Measurements from ENCODE around the gene FOCAD. TPM values are rescaled to one million over a fixed set of nuclear protein-coding genes. Genes with fewer than 3 reads are reported as not detected.
"Not testable (repeated sequence)": the region's sequence is repeated elsewhere in the genome, so short reads cannot be mapped to it uniquely, and the experiment has no call there.

Gene FOCAD
- total RNA-seq, 2 donors from 2014 or later = 29.4 to 29.6 TPM

DNA sequence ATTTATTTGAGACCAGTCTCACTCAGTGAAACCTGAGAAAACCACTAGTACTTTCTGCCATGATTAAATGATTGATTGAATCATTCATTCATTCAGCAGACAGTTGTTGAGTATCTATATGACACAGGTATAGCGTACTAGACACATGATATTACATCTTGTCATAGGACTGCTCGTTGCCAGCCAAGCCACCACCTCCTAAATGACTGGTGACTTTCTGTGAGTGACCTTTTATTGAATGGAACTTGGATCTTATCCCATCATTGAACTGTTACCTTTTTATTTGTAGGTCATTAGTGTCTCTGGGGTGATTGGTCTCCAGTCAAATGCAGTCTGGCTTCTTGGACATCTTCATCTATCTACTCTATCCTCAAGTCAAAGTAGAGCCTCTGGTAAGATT, 266.6 kb downstream of the FOCAD start:
- no peaks in the 10 kb centered on the region for H3K9me3 Mint-ChIP-seq
- H3K36me3 Mint-ChIP-seq (ENCODE audit: insufficient read depth in 2 of 2) = peaks cover 1 to 4% of the 10 kb centered on the region in 2 donors
- H3K4me1 Mint-ChIP-seq (ENCODE audit: low read depth) = no peaks in the 10 kb centered on the region
- H3K27me3 Mint-ChIP-seq (ENCODE audit: low read depth) = no peaks in the 10 kb centered on the region
- ATAC-seq (replicated peaks in 1 of 2) = no peak
- no peak overlapping the region for H3K27ac Mint-ChIP-seq
- no peak overlapping the region for H3K4me3 Mint-ChIP-seq
- DNase-seq = no peak

DNA sequence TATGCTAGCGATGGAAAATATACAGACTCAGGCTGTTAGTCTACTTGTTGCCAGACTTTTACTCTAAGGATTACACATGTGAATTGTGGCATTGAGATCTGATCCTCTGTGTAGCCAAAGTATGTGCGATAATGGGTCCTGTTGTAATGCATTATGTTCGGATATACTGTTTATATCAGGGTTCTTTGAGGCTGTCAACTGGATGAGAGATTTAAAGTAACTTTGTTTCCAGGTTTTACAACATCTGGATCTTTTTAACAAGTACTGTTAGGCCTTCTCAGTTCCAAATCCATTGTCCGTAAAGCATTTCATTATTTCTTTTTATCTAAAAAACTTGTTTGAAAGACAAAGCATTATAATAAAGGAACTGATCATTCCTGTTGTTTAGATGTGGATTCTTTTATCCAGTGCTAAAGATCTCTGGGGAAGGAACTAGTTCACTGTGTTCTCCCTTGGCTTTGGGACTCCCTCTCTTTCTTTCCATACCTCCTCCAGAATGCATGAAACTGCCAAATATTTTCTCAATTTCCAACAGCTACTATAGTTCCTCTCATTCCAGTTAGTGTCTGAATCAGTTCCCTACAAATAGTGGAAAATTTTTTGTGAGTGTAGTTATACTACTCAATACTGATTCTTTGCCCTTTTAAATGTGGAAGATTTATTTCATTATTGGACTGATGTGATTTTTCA, 278.6 kb downstream of the FOCAD start:
- Mint-ChIP-seq H3K4me1 (ENCODE audit: low read depth) (no peaks in the 10 kb centered on the region), H3K36me3 (ENCODE audit: insufficient read depth in 2 of 2) (peaks cover 2 to 13% of the 10 kb centered on the region in 2 donors), H3K9me3 (peaks cover 0 to 2% of the 10 kb centered on the region in 2 donors), H3K27ac (no peak overlapping the region), H3K27me3 (ENCODE audit: low read depth) (no peaks in the 10 kb centered on the region), H3K4me3 (no peak overlapping the region)
- DNase-seq (no peak), ATAC-seq (replicated peaks in 1 of 2) (no peak)

DNA sequence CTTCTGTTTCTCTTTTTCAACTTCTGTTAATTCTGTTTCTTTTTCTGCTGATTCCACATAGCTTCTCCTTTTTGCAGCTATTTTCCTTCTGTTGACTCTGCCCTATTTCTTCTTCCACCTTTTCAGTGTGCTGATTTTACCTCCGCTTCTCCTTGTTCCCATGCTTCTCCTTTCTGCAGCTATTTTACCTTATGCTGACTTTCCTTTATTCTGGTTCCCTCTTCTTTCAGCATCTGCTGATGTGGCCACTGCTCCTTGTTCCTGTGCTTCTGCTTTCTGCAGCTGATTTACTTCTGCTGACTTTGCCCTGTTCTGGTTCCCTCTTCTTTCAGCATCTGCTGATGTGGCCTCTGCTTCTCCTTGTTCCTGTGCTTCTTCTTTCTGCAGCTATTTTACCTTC, 288.6 kb downstream of the FOCAD start:
- no peak overlapping the region for H3K4me3 Mint-ChIP-seq
- H3K27ac Mint-ChIP-seq = no peak overlapping the region
- ATAC-seq (replicated peaks in 1 of 2) (no peak), DNase-seq (no peak)
- H3K27me3 Mint-ChIP-seq (ENCODE audit: low read depth) = no peaks in the 10 kb centered on the region
- peaks cover 4 to 15% of the 10 kb centered on the region in 2 donors for H3K36me3 Mint-ChIP-seq (ENCODE audit: insufficient read depth in 2 of 2)
- H3K9me3 Mint-ChIP-seq = no peaks in the 10 kb centered on the region
- no peaks in the 10 kb centered on the region for H3K4me1 Mint-ChIP-seq (ENCODE audit: low read depth)

DNA sequence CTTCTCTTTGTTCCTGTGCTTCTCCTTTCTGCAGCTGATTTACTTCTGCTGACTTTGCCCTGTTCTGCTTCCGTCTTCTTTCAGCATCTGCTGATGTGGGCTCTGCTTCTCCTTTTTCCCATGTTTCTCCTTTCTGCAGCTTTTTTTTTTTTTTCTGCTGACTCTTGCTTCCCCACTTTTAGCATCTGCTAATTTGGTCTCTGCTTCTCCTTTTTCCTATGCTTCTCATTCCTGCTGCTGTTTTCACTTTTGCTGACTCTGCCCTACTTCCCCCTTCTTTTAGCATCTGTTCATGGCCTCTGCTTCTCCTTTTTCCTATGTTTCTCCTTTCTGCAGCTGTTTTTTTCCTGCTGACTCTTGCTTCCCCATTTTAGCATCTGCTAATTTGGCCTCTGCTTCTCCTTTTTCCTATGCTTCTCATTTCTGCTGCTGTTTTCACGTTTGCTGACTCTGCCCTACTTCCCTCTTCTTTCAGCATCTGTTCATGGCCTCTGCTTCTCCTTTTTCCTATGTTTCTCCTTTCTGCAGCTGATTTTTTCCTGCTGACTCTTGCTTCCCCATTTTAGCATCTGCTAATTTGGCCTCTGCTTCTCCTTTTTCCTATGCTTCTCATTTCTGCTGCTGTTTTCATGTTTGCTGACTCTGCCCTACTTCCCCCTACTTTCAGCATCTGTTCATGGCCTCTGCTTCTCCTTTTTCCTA, 289.3 kb downstream of the FOCAD start:
- not testable (repeated sequence) for H3K27ac Mint-ChIP-seq; H3K4me1 Mint-ChIP-seq (ENCODE audit: low read depth); DNase-seq; H3K4me3 Mint-ChIP-seq; H3K9me3 Mint-ChIP-seq; H3K27me3 Mint-ChIP-seq (ENCODE audit: low read depth); ATAC-seq (replicated peaks in 1 of 2)
- H3K36me3 Mint-ChIP-seq (ENCODE audit: insufficient read depth in 2 of 2) = peaks cover 4 to 15% of the 10 kb centered on the region in 2 donors

DNA sequence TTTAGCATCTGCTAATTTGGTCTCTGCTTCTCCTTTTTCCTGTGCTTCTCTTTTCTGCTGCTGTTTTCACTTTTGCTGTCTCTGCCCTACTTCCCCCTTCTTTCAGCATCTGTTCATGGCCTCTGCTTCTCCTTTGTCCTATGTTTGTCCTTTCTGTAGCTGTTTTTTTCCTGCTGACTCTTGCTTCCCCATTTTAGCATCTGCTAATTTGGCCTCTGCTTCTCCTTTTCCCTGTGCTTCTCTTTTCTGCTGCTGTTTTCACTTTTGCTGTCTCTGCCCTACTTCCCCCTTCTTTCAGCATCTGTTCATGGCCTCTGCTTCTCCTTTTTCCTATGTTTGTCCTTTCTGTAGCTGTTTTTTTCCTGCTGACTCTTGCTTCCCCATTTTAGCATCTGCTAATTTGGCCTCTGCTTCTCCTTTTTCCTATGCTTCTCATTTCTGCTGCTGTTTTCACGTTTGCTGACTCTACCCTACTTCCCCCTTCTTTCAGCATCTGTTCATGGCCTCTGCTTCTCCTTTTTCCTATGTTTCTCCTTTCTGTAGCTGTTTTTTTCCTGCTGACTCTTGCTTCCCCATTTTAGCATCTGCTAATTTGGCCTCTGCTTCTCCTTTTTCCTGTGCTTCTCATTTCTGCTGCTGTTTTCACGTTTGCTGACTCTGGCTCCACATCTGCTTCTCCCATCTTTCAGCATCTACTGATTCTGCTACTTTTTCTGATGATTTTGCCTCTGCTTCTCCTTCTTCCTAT, 290.3 kb downstream of the FOCAD start:
- H3K27ac Mint-ChIP-seq; DNase-seq; H3K4me3 Mint-ChIP-seq; H3K4me1 Mint-ChIP-seq (ENCODE audit: low read depth); ATAC-seq (replicated peaks in 1 of 2); H3K27me3 Mint-ChIP-seq (ENCODE audit: low read depth); H3K9me3 Mint-ChIP-seq: not testable (repeated sequence)
- peaks cover 4 to 15% of the 10 kb centered on the region in 2 donors for H3K36me3 Mint-ChIP-seq (ENCODE audit: insufficient read depth in 2 of 2)

DNA sequence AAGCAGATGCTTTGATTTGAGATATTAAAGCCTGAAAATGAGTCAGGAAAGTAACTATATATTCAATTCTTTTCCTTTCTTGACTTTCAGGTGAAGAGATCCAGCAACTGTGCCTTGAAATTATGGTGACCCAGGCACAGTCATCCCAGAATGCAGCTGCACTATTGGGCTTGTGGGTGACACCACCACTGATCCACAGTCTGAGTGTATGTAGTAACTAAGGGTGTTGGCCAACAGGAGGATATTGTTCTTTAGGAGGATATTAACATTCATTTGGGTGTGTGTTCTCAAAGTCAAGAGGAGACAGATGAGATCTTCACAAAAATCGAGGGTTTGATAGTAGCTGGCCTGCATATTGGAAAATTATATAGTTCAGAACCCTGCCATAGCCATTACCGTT, 294.2 kb downstream of the FOCAD start:
- Mint-ChIP-seq H3K9me3 (no peaks in the 10 kb centered on the region), H3K27me3 (ENCODE audit: low read depth) (no peaks in the 10 kb centered on the region), H3K4me1 (ENCODE audit: low read depth) (no peaks in the 10 kb centered on the region), H3K4me3 (no peak overlapping the region), H3K27ac (no peak overlapping the region), H3K36me3 (ENCODE audit: insufficient read depth in 2 of 2) (peaks cover 0 to 8% of the 10 kb centered on the region in 2 donors)
- ATAC-seq (replicated peaks in 1 of 2) = no peak
- no peak for DNase-seq

DNA sequence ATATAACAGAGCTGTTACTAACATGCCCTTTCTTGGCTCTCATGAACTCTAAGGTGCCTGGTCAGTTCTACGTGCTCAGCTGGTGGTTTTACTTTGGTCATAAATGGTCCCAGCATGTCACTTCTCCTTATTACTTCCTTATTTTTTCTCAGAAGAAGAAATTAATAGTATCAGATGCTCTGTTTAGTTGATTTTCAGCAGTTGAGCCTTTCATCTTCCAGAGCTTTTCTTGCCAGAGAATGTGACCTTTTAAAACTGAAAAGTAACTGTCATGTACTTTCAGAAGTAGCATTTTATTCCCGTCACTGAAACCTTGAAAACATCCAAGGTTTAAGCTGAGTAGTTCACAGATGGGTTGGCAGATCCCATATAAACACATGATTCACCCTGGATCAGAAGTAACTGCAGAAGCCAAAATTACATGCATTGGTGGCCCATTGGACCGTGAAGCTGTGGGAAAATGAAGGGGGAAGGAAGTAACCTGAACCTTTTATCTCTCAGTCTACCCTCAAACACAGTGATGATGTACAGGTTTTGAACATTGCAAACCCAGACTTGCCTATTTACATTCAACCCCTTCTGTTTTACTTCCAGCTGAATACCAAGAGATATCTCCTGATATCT, 296.9 kb downstream of the FOCAD start:
- no peaks in the 10 kb centered on the region for H3K27me3 Mint-ChIP-seq (ENCODE audit: low read depth)
- peaks cover 0 to 8% of the 10 kb centered on the region in 2 donors for H3K36me3 Mint-ChIP-seq (ENCODE audit: insufficient read depth in 2 of 2)
- H3K4me3 Mint-ChIP-seq = no peak overlapping the region

DNA sequence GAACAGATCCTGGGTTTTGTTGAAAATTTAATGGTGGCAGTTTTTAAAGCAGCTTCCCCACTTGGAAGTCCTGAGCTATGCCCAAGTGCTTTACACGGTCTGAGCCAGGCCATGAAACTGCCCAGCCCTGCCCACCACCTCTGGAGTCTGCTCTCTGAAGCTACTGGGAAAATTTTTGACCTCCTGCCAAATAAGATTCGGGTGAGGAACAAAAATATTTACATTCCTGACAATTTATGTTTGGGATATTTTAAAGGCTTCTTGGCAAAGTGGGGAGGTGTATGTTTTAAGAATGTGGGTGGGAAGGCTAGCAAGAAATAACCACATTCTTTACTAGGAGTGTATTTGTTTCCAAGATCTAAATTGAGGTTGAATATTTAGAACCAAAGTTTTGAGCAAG, 297.4 kb downstream of the FOCAD start:
- Mint-ChIP-seq H3K4me1 (ENCODE audit: low read depth) (no peaks in the 10 kb centered on the region), H3K9me3 (no peaks in the 10 kb centered on the region), H3K4me3 (no peak overlapping the region), H3K27ac (no peak overlapping the region), H3K27me3 (ENCODE audit: low read depth) (no peaks in the 10 kb centered on the region), H3K36me3 (ENCODE audit: insufficient read depth in 2 of 2) (peaks cover 1 to 7% of the 10 kb centered on the region in 2 donors)
- no peak for ATAC-seq (replicated peaks in 1 of 2)
- DNase-seq = no peak

More for the DNA sequence above, 296.9 kb downstream of the FOCAD start:
- Mint-ChIP-seq H3K27ac (no peak overlapping the region), H3K4me1 (ENCODE audit: low read depth) (no peaks in the 10 kb centered on the region), H3K9me3 (no peaks in the 10 kb centered on the region)
- DNase-seq (no peak), ATAC-seq (replicated peaks in 1 of 2) (no peak)

DNA sequence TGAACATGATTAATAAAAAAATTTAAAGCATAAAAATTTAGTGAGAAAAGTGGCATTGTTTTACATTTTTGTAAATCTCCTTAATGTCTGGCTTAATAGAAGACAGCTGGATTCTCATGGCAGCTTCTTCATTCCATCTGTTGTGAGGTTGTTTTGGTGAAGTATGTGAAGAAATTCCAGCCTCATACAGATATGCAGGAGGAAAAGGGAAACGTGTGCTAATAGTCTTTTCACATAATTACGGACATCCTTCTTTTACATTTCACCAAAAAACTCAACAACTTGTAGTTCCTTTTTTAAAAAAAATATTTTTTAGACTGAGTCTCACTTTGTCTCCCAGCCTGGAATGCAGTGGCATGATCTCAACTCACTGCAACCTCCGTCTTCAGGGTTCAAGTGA, 300.4 kb downstream of the FOCAD start:
- ATAC-seq (replicated peaks in 1 of 2) (no peak), DNase-seq (no peak)
- no peak overlapping the region for H3K27ac Mint-ChIP-seq
- H3K27me3 Mint-ChIP-seq (ENCODE audit: low read depth) = no peaks in the 10 kb centered on the region
- H3K9me3 Mint-ChIP-seq = no peaks in the 10 kb centered on the region
- no peaks in the 10 kb centered on the region for H3K4me1 Mint-ChIP-seq (ENCODE audit: low read depth)
- H3K36me3 Mint-ChIP-seq (ENCODE audit: insufficient read depth in 2 of 2) = peaks cover 1 to 4% of the 10 kb centered on the region in 2 donors
- no peak overlapping the region for H3K4me3 Mint-ChIP-seq

DNA sequence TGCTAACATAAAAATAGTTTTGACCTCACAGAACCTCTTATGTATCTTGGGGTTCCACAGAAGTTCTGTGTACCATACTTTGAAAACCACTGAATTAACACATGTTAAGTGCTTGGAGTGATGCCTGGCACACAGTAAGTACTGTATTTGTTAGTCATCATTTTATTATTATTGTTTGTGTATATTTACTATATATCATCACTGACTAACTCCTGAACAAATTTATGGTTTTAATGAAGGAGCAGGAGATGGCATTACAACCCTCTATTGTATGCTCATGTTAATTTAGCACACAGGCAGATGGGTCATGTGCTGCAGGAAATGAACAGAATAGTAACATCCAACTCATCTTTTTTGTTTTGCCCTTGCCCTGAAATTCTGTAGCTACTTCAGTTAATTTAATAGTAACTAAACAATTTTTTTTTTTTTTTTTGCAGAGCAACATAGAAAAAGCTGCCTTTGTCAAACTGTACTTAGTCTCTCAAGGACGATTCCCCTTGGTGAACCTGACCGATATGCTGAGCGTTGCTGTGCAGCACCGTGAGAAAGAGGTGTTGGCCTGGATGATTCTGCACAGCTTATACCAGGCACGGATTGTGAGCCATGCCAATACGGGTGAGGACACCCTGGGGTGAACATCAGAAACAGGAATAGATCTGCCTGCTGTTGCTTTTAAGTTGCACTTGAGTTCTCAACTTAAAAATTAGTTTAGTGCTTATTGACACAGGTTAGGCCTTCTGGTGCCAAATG, 302.0 kb downstream of the FOCAD start:
- ATAC-seq (replicated peaks in 1 of 2) (no peak), DNase-seq (no peak)
- no peaks in the 10 kb centered on the region for H3K4me1 Mint-ChIP-seq (ENCODE audit: low read depth)
- no peaks in the 10 kb centered on the region for H3K9me3 Mint-ChIP-seq
- H3K4me3 Mint-ChIP-seq = no peak overlapping the region
- no peaks in the 10 kb centered on the region for H3K27me3 Mint-ChIP-seq (ENCODE audit: low read depth)
- H3K36me3 Mint-ChIP-seq (ENCODE audit: insufficient read depth in 2 of 2) = peaks cover 1 to 11% of the 10 kb centered on the region in 2 donors
- no peak overlapping the region for H3K27ac Mint-ChIP-seq

DNA sequence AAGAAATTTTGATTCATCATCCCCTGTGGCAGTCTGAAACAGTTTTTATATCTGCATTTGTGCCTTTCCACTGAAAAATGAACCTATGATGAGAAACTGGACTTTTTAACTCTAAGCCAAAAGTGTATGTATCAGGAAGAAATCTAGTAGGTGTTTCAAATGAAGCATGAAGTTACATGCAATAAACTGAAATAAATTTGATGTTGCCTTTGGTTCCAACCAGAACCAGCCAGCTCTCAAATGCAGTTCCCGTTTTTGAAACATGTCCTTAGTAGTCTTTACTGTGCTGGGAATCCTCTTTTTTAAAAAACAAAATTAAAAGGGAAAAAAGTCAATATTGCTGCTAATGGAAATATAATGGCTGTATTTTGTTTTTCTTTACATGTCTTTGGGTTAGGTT, 303.5 kb downstream of the FOCAD start:
- Mint-ChIP-seq H3K27me3 (ENCODE audit: low read depth) (no peaks in the 10 kb centered on the region), H3K27ac (no peak overlapping the region), H3K4me1 (ENCODE audit: low read depth) (no peaks in the 10 kb centered on the region), H3K9me3 (no peaks in the 10 kb centered on the region), H3K4me3 (no peak overlapping the region), H3K36me3 (ENCODE audit: insufficient read depth in 2 of 2) (peaks cover 1 to 13% of the 10 kb centered on the region in 2 donors)
- ATAC-seq (replicated peaks in 1 of 2) = no peak
- no peak for DNase-seq

DNA sequence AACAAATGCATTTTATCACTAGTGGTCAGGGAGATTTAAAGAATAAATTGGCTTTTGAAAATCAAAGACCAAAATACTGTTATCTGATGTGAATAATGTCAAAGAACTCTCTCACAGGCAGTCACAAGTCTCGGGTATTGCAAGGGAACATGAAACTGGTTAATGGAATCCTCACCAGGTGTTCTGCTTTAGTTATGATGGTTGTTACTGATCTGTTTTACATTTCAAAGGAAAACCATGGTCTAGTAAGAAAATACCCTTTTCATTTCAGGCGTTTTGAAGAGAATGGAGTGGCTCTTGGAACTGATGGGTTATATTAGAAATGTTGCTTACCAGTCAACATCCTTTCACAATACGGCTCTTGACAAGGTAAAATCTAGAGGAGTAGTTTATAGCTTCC, 304.0 kb downstream of the FOCAD start:
- ATAC-seq (replicated peaks in 1 of 2) (no peak), DNase-seq (no peak)
- Mint-ChIP-seq H3K9me3 (no peaks in the 10 kb centered on the region), H3K4me1 (ENCODE audit: low read depth) (no peaks in the 10 kb centered on the region), H3K27me3 (ENCODE audit: low read depth) (no peaks in the 10 kb centered on the region), H3K27ac (no peak overlapping the region), H3K4me3 (no peak overlapping the region), H3K36me3 (ENCODE audit: insufficient read depth in 2 of 2) (peaks cover 1 to 13% of the 10 kb centered on the region in 2 donors)

Data from activated T-cell treated with anti-CD3 and anti-CD28 coated beads, Interleukin-2, amount 50 U/mL, for 72 hours (primary cell).